Fibroblast of skin of abdomen (primary cell): ENCODE measurements around the gene TRPM3.
A peak's percentile ranks its signal among the peaks of the same experiment; 100 is the strongest.
"Not testable (repeated sequence)": the region's sequence is repeated elsewhere in the genome, so short reads cannot be mapped to it uniquely, and the experiment has no call there.

Source experiments
- DNase-seq: peaks from one replicate; pipeline ENCODE4 v3.0.0-alpha.2; 2013

The TRPM3 gene

GRCh38 chr9:70995511-70995910 lies 125.9 kb downstream of the TRPM3 start:
- DNase-seq = peak; percentile 20

GRCh38 chr9:70994582-70994981 lies 126.8 kb downstream of the TRPM3 start:
- no peak for DNase-seq

GRCh38 chr9:70988551-70988950 lies 132.9 kb downstream of the TRPM3 start:
- no peak for DNase-seq

GRCh38 chr9:70987986-70988385 lies 133.4 kb downstream of the TRPM3 start:
- DNase-seq = peak; percentile 90

GRCh38 chr9:70986984-70987383 lies 134.4 kb downstream of the TRPM3 start:
- no peak for DNase-seq

GRCh38 chr9:70983723-70984295 lies 137.6 kb downstream of the TRPM3 start:
- DNase-seq = peak; percentile 42

GRCh38 chr9:70981312-70981711 lies 140.1 kb downstream of the TRPM3 start:
- no peak for DNase-seq

GRCh38 chr9:70979966-70980365 lies 141.5 kb downstream of the TRPM3 start:
- peak; percentile 52 for DNase-seq

- DNase-seq = no peak
Observed at GRCh38 chr9:70978085-70978484, 143.3 kb downstream of the TRPM3 start.

GRCh38 chr9:70975821-70976220 lies 145.6 kb downstream of the TRPM3 start:
- DNase-seq = no peak

- no peak for DNase-seq
Observed at GRCh38 chr9:70971723-70972122, 149.7 kb downstream of the TRPM3 start.

- not testable (repeated sequence) for DNase-seq
Observed at GRCh38 chr9:70966380-70966779, 155.0 kb downstream of the TRPM3 start.

GRCh38 chr9:70964861-70965260 lies 156.6 kb downstream of the TRPM3 start:
- no peak for DNase-seq

- no peak for DNase-seq
Observed at GRCh38 chr9:70963554-70963953, 157.9 kb downstream of the TRPM3 start.

- peak; percentile 28 for DNase-seq
Observed at GRCh38 chr9:70962761-70963440, 158.5 kb downstream of the TRPM3 start.

- DNase-seq = no peak
Observed at GRCh38 chr9:70959366-70959765, 162.1 kb downstream of the TRPM3 start.

- no peak for DNase-seq
Observed at GRCh38 chr9:70954596-70955143, 166.8 kb downstream of the TRPM3 start.

GRCh38 chr9:70954126-70954525 lies 167.3 kb downstream of the TRPM3 start:
- peak; percentile 94 for DNase-seq

GRCh38 chr9:70951749-70952727 lies 169.4 kb downstream of the TRPM3 start:
- DNase-seq = peak; percentile 17

GRCh38 chr9:70950270-70950669 lies 171.2 kb downstream of the TRPM3 start:
- DNase-seq = no peak

- DNase-seq = no peak
Observed at GRCh38 chr9:70949239-70949638, 172.2 kb downstream of the TRPM3 start.

GRCh38 chr9:70948744-70949143 lies 172.7 kb downstream of the TRPM3 start:
- no peak for DNase-seq

- no peak for DNase-seq
Observed at GRCh38 chr9:70947511-70947910, 173.9 kb downstream of the TRPM3 start.
